Hepatocyte (in vitro differentiated cells): ENCODE data around the gene LINC01488. TPM values are rescaled to one million over a fixed set of nuclear protein-coding genes. Genes with fewer than 3 reads are reported as not detected.

ENCODE experiments used
- DNase-seq: peaks from one replicate; pipeline ENCODE4 v3.0.0-alpha.2; 2016; ENCODE audit warnings: low spot score
- H2AFZ ChIP-seq: fragments of 200-600 bp; sonication (generic); 2 replicates; pipeline ENCODE4 v1.6.0; 2016; ENCODE audit warnings: antibody characterized with exemption, mild to moderate bottlenecking
- H3K27ac ChIP-seq: fragments of 200-600 bp; sonication (generic); 2 replicates; pipeline ENCODE4 v1.5.1; 2016; ENCODE audit warnings: mild to moderate bottlenecking
- H3K27me3 ChIP-seq: fragments of 200-600 bp; sonication (generic); 2 replicates; pipeline ENCODE4 v1.6.1; 2016
- H3K36me3 ChIP-seq: fragments of 200-600 bp; sonication (generic); replicated peaks from 2 replicates; pipeline ENCODE4 v1.5.1; 2016; ENCODE audit warnings: low read depth; ENCODE audit not compliant: insufficient read depth
- H3K4me1 ChIP-seq: fragments of 200-600 bp; sonication (generic); 2 replicates; pipeline ENCODE4 v1.5.1; 2016; ENCODE audit warnings: mild to moderate bottlenecking, moderate library complexity; ENCODE audit not compliant: insufficient read depth
- H3K4me2 ChIP-seq: fragments of 200-600 bp; sonication (generic); 2 replicates; pipeline ENCODE4 v1.6.0; 2016
- H3K4me3 ChIP-seq: fragments of 200-600 bp; sonication (generic); 2 replicates; pipeline ENCODE4 v1.5.1; 2016; ENCODE audit warnings: mild to moderate bottlenecking
- H3K79me2 ChIP-seq: fragments of 200-600 bp; sonication (generic); 2 replicates; pipeline ENCODE4 v1.6.0; 2017; ENCODE audit warnings: mild to moderate bottlenecking
- H3K9me2 ChIP-seq: fragments of 200-600 bp; sonication (generic); replicated peaks from 2 replicates; pipeline ENCODE4 v1.6.0; 2017; ENCODE audit warnings: mild to moderate bottlenecking; ENCODE audit not compliant: insufficient read depth
- H3K9me3 ChIP-seq: fragments of 200-600 bp; sonication (generic); 2 replicates; pipeline ENCODE4 v1.5.1; 2016; ENCODE audit warnings: low read depth, mild to moderate bottlenecking
- H4K20me1 ChIP-seq: fragments of 200-600 bp; sonication (generic); 2 replicates; pipeline ENCODE4 v1.6.0; 2016; ENCODE audit warnings: mild to moderate bottlenecking; ENCODE audit not compliant: insufficient read depth, poor library complexity, severe bottlenecking
- CTCF ChIP-seq: fragments of 200-600 bp; sonication (generic); IDR thresholded peaks from 2 replicates; pipeline ENCODE4 v1.5.1; 2016; ENCODE audit warnings: antibody characterized with exemption, mild to moderate bottlenecking; ENCODE audit not compliant: poor library complexity
- EZH2 ChIP-seq: fragments of 200-600 bp; sonication (generic); IDR thresholded peaks from 2 replicates; pipeline ENCODE4 v1.6.1; 2016; ENCODE audit warnings: antibody characterized with exemption, mild to moderate bottlenecking, borderline replicate concordance
- EZH2phosphoT487 ChIP-seq: fragments of 200-600 bp; sonication (generic); IDR thresholded peaks from one replicate; pipeline ENCODE4 v1.6.1; 2018; ENCODE audit warnings: antibody characterized with exemption, mild to moderate bottlenecking, low read depth, moderate library complexity; ENCODE audit not compliant: unreplicated experiment, severe bottlenecking
- WGBS: methylation state at CpG from one replicate; pipeline ENCODE4 v1.1.6; 2016; ENCODE audit warnings: low lambda C conversion rate; ENCODE audit errors: missing lambda C conversion rate; 5-methylcytosine and 5-hydroxymethylcytosine counted together
- polyA plus RNA-seq: library from polyadenylated mRNA; unstranded; fragments of >200 nt; fragmentation: Nextera tagmentation; extraction: Ambion mirVana; gene quantifications from 2 replicates; pipeline ENCODE4 v1.2.1, GENCODE V29; 2016
- total RNA-seq: library from RNA; depleted of rRNA; stranded (reverse); fragments of >200 nt; gene quantifications from 2 replicates; pipeline ENCODE4 v1.2.3, GENCODE V29; 2014

The LINC01488 gene
- total and polyA plus RNA-seq, 2 experiments from 2014 or later, result 0.27 to 0.59 TPM

GRCh38 chr11:69523453-69523852 lies 42.0 kb downstream of the LINC01488 start:
- 97% methylated on average over 3 of the region's 3 CpGs for WGBS
- DNase-seq, result no peak
- H4K20me1 ChIP-seq, result no peaks in the 10 kb centered on the region

GRCh38 chr11:69524291-69524882 lies 42.9 kb downstream of the LINC01488 start:
- TF ChIP-seq EZH2phosphoT487 (no peak), CTCF (no peak), EZH2 (no peak)

More at GRCh38 chr11:69523453-69523852, 42.0 kb downstream of the LINC01488 start:
- H3K4me2 ChIP-seq, result no peak overlapping the region
- no peaks in the 10 kb centered on the region for H3K9me2 ChIP-seq
- H3K27me3 ChIP-seq, result no peaks in the 10 kb centered on the region
- H3K79me2 ChIP-seq, result no peaks in the 10 kb centered on the region
- no peaks in the 10 kb centered on the region for H3K9me3 ChIP-seq
- TF ChIP-seq EZH2 (no peak), CTCF (no peak), EZH2phosphoT487 (no peak)
- no peak overlapping the region for H3K4me3 ChIP-seq
- H3K27ac ChIP-seq, result no peak overlapping the region
- no peaks in the 10 kb centered on the region for H3K36me3 ChIP-seq
- no peaks in the 10 kb centered on the region for H3K4me1 ChIP-seq
- no peak overlapping the region for H2AFZ ChIP-seq

GRCh38 chr11:69524991-69525411 lies 43.5 kb downstream of the LINC01488 start:
- WGBS, result 93% methylated on average over 7 of the region's 15 CpGs
- Histone ChIP-seq H2AFZ (no peak overlapping the region), H3K36me3 (no peaks in the 10 kb centered on the region), H3K4me3 (no peak overlapping the region), H3K9me3 (no peaks in the 10 kb centered on the region), H3K9me2 (no peaks in the 10 kb centered on the region), H3K4me1 (no peaks in the 10 kb centered on the region), H3K27me3 (no peaks in the 10 kb centered on the region), H3K79me2 (no peaks in the 10 kb centered on the region), H3K4me2 (no peak overlapping the region), H3K27ac (no peak overlapping the region), H4K20me1 (no peaks in the 10 kb centered on the region)
- TF ChIP-seq CTCF, result no peak
- TF ChIP-seq EZH2phosphoT487, result no peak
- TF ChIP-seq EZH2, result no peak
- DNase-seq, result no peak

More at GRCh38 chr11:69524291-69524882, 42.9 kb downstream of the LINC01488 start:
- H2AFZ ChIP-seq, result no peak overlapping the region
- no peaks in the 10 kb centered on the region for H3K36me3 ChIP-seq
- H3K27ac ChIP-seq, result no peak overlapping the region
- H3K4me2 ChIP-seq, result no peak overlapping the region
- no peaks in the 10 kb centered on the region for H3K4me1 ChIP-seq
- no peaks in the 10 kb centered on the region for H3K79me2 ChIP-seq
- H3K4me3 ChIP-seq, result no peak overlapping the region
- H3K27me3 ChIP-seq, result no peaks in the 10 kb centered on the region
- DNase-seq, result no peak
- no peaks in the 10 kb centered on the region for H3K9me3 ChIP-seq
- H4K20me1 ChIP-seq, result no peaks in the 10 kb centered on the region
- no peaks in the 10 kb centered on the region for H3K9me2 ChIP-seq
- 52% methylated on average over 15 of the region's 15 CpGs for WGBS
